G401 (cell line): ENCODE data around the gene CD86. TPM values are rescaled to one million over a fixed set of nuclear protein-coding genes. Genes with fewer than 3 reads are reported as not detected.

ENCODE experiments used
- DNase-seq: peaks from one replicate; pipeline ENCODE4 v3.0.0-alpha.2; 2015; ENCODE audit warnings: low spot score
- in situ Hi-C: cut with HindIII; loops from 2 replicates; pipeline ENCODE4 v1.10.0; 2016; ENCODE audit warnings: low sequenced_read_pairs, mixed read lengths
- total RNA-seq: library from RNA; depleted of rRNA; stranded (reverse); fragments of >200 nt; shearing (Covaris generic); gene quantifications from 2 replicates; pipeline ENCODE4 v1.2.3, GENCODE V29; 2014

Gene CD86
- total RNA-seq, 1 experiment from 2014 or later = not detected

- in situ Hi-C loops = no loop called here
- DNase-seq = no peak
Measured at GRCh38 chr3:122052968-122053367, 2.2 kb upstream of the CD86 start.

GRCh38 chr3:122057671-122058070, 2.5 kb downstream of the CD86 start:
- no peak for DNase-seq
- in situ Hi-C loops = no loop called here

GRCh38 chr3:122058294-122058693, 3.1 kb downstream of the CD86 start:
- in situ Hi-C loops = no loop called here
- DNase-seq = no peak

- no peak for DNase-seq
- in situ Hi-C loops = no loop called here
Measured at GRCh38 chr3:122060040-122060698, 5.0 kb downstream of the CD86 start.

GRCh38 chr3:122063908-122064307, 8.7 kb downstream of the CD86 start:
- in situ Hi-C loops = no loop called here
- no peak for DNase-seq

GRCh38 chr3:122064326-122064725, 9.2 kb downstream of the CD86 start:
- in situ Hi-C loops = no loop called here
- DNase-seq = no peak

- in situ Hi-C loops = no loop called here
- no peak for DNase-seq
Measured at GRCh38 chr3:122066331-122067213, 11.4 kb downstream of the CD86 start.

- no peak for DNase-seq
- in situ Hi-C loops = no loop called here
Measured at GRCh38 chr3:122067214-122067550, 12.0 kb downstream of the CD86 start.

GRCh38 chr3:122067588-122068240, 12.6 kb downstream of the CD86 start:
- in situ Hi-C loops = no loop called here
- no peak for DNase-seq

GRCh38 chr3:122074621-122075265, 19.6 kb downstream of the CD86 start:
- in situ Hi-C loops = no loop called here

GRCh38 chr3:122076491-122077292, 21.5 kb downstream of the CD86 start:
- no peak for DNase-seq
- in situ Hi-C loops = no loop called here

More at GRCh38 chr3:122074621-122075265, 19.6 kb downstream of the CD86 start:
- no peak for DNase-seq

GRCh38 chr3:122077293-122078234, 22.4 kb downstream of the CD86 start:
- in situ Hi-C loops = no loop called here
- no peak for DNase-seq

GRCh38 chr3:122078235-122078935, 23.2 kb downstream of the CD86 start:
- no peak for DNase-seq
- in situ Hi-C loops = no loop called here

GRCh38 chr3:122079524-122080206, 24.5 kb downstream of the CD86 start:
- no peak for DNase-seq
- in situ Hi-C loops = no loop called here

GRCh38 chr3:122080207-122080587, 25.0 kb downstream of the CD86 start:
- DNase-seq = no peak
- in situ Hi-C loops = no loop called here

- in situ Hi-C loops = no loop called here
- DNase-seq = no peak
Measured at GRCh38 chr3:122081543-122082247, 26.5 kb downstream of the CD86 start.
